K562 (cell line): Measurements from ENCODE around the gene POLR3GL. TPM values are rescaled to one million over a fixed set of nuclear protein-coding genes. Genes with fewer than 3 reads are reported as not detected.
A peak's percentile ranks its signal among the peaks of the same experiment; 100 is the strongest.

Experiments
- BMI1 ChIP-seq: fragments of 150-350 bp; IDR thresholded peaks from 2 replicates; pipeline ENCODE4 v1.6.1; 2014; ENCODE audit warnings: low read length
- CHD7 ChIP-seq: fragments of 200-600 bp; sonication (generic); IDR thresholded peaks from one replicate; pipeline ENCODE4 v1.6.1; 2012; ENCODE audit warnings: mild to moderate bottlenecking, low read depth, low read length, inconsistent platforms
- FOSL1 ChIP-seq: fragments of 200-800 bp; sonication (Bioruptor generic); conservative IDR thresholded peaks from 2 replicates; pipeline ENCODE4 v1.6.1; 2016; ENCODE audit warnings: missing genetic modification characterization, missing compliant biosample characterization
- KAT2B ChIP-seq: IDR thresholded peaks from one replicate; pipeline ENCODE4 v1.6.1; 2012; ENCODE audit warnings: low read depth, mild to moderate bottlenecking, control low read depth, inconsistent platforms, low read length, moderate library complexity
- MXI1 ChIP-seq: IDR thresholded peaks from 2 replicates; pipeline ENCODE4 v1.6.1; 2011; ENCODE audit warnings: low read depth, mild to moderate bottlenecking, improper control_type of control experiment, low read length
- PATZ1 ChIP-seq: fragments of 250-450 bp; sonication (Bioruptor Pico); IDR thresholded peaks from 2 replicates; pipeline ENCODE4 v1.5.0; 2020; ENCODE audit warnings: mild to moderate bottlenecking, borderline replicate concordance
- PPARD ChIP-seq: fragments of 250-450 bp; sonication (Bioruptor Pico); IDR thresholded peaks from 2 replicates; pipeline ENCODE4 v1.8.0; 2022; ENCODE audit warnings: inconsistent platforms, mild to moderate bottlenecking, moderate library complexity
- USF1 ChIP-seq: sonication (generic); formaldehyde crosslinking; IDR thresholded peaks from 2 replicates; pipeline ENCODE4 v1.9.0; 2022; ENCODE audit warnings: mild to moderate bottlenecking, missing genetic modification reagents
- ZNF277 ChIP-seq: fragments of 250-450 bp; sonication (Bioruptor Pico); IDR thresholded peaks from 2 replicates; pipeline ENCODE4 v1.8.0; 2022; ENCODE audit warnings: inconsistent platforms, mild to moderate bottlenecking, moderate library complexity, borderline replicate concordance
- polyA plus RNA-seq, 8 experiments: library from polyadenylated mRNA; depleted of rRNA in 4 of 8; stranded (reverse) in 5 of 8; unstranded in 3 of 8; fragments of >200 nt; fragmentation: Nextera tagmentation in 2 of 8; fragmentation: Illumina TruSeq in 1 of 8; extraction: Ambion mirVana in 2 of 8; extraction: Trizol in 1 of 8; gene quantifications; 2 replicates each; pipeline versions ENCODE4 v1.2.1 to v1.2.3, GENCODE V29; 2011 to 2014; ENCODE audit warnings: inconsistent platforms in 1 of 8, missing spikeins in 1 of 8
- total RNA-seq, 7 experiments: library from RNA; depleted of rRNA in 6 of 7; stranded (reverse); fragments of >200 nt in 6 of 7; fragmentation: Illumina TruSeq in 2 of 7; extraction: Trizol in 2 of 7; gene quantifications; 2 replicates each; pipeline versions ENCODE4 v1.2.1 to v1.2.3, GENCODE V29; 2011 to 2021; ENCODE audit warnings: low replicate concordance in 1 of 7

The POLR3GL gene
- total and polyA plus RNA-seq, 9 of the 15 experiments (the other 6 are each of a cell fraction or from before 2014, with no cell fraction given), result 14.6 to 48.4 (median 38.2) TPM

DNA sequence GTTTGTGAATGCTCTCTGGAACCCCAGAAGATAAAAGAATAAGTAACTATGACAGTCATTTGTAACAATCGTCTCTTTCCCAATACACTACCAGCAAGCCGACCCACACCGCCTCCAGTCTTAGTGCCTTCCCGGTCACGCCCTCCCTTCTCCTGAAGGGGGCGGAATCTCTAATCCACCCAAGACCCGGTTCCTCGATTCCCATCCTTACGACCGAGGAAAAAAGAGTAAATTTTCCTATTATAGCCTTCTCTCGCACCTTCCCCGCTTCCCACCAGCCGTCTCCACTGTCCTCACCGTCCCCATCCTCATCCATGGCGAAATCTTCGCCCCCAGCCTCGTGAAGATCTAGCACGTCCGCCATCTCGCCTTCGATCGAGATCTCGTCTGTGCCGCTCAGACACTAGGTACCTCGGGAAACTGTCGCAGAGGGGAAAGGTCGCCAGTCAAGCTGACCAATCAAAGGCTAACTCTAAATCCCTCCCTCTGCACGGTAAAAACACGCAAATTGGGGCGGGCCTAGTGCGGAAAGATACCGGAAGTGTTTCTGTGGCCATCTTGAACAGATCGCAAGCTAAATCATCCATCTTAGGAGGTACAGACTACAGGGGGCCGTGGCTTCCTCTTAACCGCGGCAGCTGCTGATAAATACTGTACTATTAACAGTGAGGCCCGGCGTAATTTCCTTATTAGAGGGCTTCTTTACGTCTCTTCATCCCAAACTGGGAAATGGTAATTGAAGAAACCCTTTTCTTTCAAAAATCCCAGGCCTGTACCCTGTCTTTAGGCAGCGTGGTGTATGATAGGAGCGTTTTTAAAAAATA, 37.2 kb upstream of the POLR3GL start, which contains the start of gene RBM8A (continued):
- no peak for TF ChIP-seq PPARD (CRISPR knock-in tag)
- TF ChIP-seq PATZ1 (CRISPR knock-in tag), result 0 out of 2 replicates have a peak, but pooled peaks have one; percentile 8
- no peak for TF ChIP-seq KAT2B
- no peak for TF ChIP-seq USF1 (CRISPR knock-in tag)
- peak; percentile 58 for TF ChIP-seq FOSL1
- TF ChIP-seq CHD7, result no peak
- no peak for TF ChIP-seq ZNF277 (CRISPR knock-in tag)
- no peak for TF ChIP-seq MXI1
- TF ChIP-seq BMI1, result no peak
